ENCODE measurements around the gene PTPRM.

GRCh38 chr18:8283891-8284585, 716.9 kb downstream of the PTPRM start:
- TF ChIP-seq POLR2A (IDR thresholded peaks at IDR 0.05; ENCODE audit: low read depth, low read length): no peak
- TF ChIP-seq POLR2AphosphoS5 (IDR thresholded peaks at IDR 0.05; ENCODE audit: low read depth, low read length): no peak

Data from GM12892 (cell line).